Measurements from ENCODE around the gene EXOC3L4.
A peak's percentile ranks its signal among the peaks of the same experiment; 100 is the strongest.

DNA sequence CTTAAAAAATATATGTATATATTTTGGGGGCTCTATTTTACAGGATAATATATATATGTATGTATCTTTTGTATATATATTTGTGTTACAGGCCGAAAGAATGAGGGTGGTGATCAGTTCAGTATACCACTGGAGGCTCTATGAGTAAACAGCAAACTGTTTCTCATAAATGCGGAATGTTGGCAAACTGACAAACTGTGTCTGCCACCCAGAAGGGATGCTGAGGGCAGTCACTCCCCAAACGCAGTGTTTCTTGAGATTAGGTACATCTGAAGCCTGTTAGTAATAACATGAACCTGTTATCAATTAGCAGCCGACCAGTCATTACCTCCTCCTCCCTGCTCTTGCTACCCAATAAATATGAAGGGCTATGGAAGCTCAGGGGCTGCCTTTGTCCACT lies 49.6 kb downstream of the EXOC3L4 start:
- TF ChIP-seq, protein P1, sequence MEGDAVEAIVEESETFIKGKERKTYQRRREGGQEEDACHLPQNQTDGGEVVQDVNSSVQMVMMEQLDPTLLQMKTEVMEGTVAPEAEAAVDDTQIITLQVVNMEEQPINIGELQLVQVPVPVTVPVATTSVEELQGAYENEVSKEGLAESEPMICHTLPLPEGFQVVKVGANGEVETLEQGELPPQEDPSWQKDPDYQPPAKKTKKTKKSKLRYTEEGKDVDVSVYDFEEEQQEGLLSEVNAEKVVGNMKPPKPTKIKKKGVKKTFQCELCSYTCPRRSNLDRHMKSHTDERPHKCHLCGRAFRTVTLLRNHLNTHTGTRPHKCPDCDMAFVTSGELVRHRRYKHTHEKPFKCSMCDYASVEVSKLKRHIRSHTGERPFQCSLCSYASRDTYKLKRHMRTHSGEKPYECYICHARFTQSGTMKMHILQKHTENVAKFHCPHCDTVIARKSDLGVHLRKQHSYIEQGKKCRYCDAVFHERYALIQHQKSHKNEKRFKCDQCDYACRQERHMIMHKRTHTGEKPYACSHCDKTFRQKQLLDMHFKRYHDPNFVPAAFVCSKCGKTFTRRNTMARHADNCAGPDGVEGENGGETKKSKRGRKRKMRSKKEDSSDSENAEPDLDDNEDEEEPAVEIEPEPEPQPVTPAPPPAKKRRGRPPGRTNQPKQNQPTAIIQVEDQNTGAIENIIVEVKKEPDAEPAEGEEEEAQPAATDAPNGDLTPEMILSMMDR (IDR thresholded peaks at IDR 0.05), result no peak
- no peak for TF ChIP-seq POLR2AphosphoS5 (IDR thresholded peaks at IDR 0.05; ENCODE audit: low read depth, low read length)
- TF ChIP-seq FOSL2 (IDR thresholded peaks at IDR 0.05; ENCODE audit: borderline replicate concordance, low read depth), result peak; percentile 28; the same call in 1 of the 2 replicates
- no peak for TF ChIP-seq SMC3 (IDR thresholded peaks at IDR 0.05; ENCODE audit: low read depth, low read length)
- TF ChIP-seq RCOR1 (IDR thresholded peaks at IDR 0.05; ENCODE audit: low read length), result 0 out of 2 replicates have a peak, but pooled peaks have one; percentile 49
- no peak for TF ChIP-seq CHD2 (IDR thresholded peaks at IDR 0.05; ENCODE audit: low read length, partially characterized antibody)

All from SK-N-SH (cell line).